Posterior cingulate gyrus (tissue), 11 donors: ENCODE results near the gene NPR2.

ENCODE experiments used
- DNase-seq, 10 donors: peaks; one replicate each; pipeline versions ENCODE4 v3.0.0 to v3.0.0-alpha.2; 2020 to 2021; ENCODE audit warnings: mixed read lengths in 3 of 10
- intact Hi-C: fragments of 100-400 bp; cut with DNase I; formaldehyde crosslinking; loops from one replicate; pipeline ENCODE4 v1.15.1; 2023

The NPR2 gene

GRCh38 chr9:35795695-35796094, 4.3 kb downstream of the NPR2 start:
- intact Hi-C loops = no loop called here
- DNase-seq = no peak

- peak in 1 of 10 donors; percentile 22 for DNase-seq
- intact Hi-C loops = no loop called here
These were observed 6.1 kb downstream of the NPR2 start for GRCh38 chr9:35797311-35798109.

DNA sequence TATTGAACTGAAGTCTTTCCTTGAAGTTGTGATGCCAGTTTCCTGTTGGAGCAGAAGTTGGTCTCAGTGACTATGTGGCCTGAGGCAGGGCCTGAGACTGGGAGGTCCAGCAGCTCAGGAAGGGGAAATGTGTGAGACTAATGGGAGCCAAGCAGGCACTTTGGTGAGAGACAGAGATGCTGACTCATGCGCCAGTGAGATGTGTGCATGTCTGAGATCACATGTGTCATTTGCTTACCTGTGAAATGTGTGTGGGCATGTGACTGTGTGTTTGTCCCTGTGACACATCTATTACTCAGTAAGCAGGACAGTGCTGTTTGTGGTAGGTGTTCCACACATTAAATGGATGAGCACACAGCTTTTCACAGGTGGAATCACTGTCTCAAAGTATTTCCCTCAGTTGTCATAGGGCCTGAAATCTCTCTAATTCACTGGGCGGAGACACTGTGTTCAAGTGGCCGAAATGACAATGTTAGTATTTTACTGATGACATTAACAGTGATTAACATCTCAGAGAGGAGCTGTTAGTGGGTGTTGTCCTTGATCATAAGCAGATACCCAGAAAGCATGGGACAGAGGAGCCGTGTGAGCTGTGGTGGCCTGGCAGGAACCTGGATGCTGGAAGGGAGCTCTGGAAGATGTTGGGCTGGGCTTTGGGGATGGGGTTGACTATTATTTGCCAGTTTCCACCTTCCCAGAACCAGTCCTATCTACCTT, 7.4 kb downstream of the NPR2 start:
- peak in 1 of 10 donors; percentile 43 for DNase-seq
- intact Hi-C loops = no loop called here

GRCh38 chr9:35800530-35800929, 9.1 kb downstream of the NPR2 start:
- DNase-seq = peak in 1 of 10 donors; percentile 33
- intact Hi-C loops = no loop called here

DNA sequence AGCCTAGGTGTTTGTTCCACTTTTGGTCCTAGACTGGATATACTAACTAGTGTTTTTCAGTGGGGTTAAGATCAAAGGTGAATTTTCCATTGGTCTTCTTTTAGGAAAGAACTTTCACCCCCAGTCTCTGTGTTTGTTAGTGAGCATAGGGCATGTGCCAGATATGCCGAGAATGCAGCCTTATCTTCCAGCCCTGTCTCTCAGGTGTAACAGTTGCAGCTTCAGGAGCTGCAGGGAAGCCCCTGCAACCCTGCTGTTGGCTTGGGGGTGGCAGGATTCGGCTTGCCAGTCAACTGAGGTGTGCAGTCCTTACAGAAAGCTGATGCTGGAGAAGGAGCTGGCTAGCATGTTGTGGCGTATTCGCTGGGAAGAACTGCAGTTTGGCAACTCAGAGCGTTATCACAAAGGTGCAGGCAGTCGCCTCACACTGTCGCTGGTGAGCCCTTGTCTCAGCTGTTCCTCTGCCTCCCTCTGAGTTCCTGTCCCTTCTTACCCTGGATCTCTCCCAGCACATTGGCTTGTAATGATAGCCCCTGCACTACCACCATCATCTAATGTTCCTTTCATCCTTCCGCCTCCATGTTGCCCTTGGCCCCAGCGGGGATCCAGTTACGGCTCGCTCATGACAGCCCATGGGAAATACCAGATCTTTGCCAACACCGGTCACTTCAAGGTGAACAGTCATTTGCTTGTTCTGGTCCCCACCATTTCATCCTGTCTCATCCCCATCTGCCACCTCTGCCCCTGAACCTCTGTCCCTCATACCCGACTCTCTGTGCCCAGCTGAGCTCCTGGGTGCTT, 10.1 kb downstream of the NPR2 start:
- DNase-seq = peak in 1 of 10 donors; percentile 49
- intact Hi-C loops = no loop called here

DNA sequence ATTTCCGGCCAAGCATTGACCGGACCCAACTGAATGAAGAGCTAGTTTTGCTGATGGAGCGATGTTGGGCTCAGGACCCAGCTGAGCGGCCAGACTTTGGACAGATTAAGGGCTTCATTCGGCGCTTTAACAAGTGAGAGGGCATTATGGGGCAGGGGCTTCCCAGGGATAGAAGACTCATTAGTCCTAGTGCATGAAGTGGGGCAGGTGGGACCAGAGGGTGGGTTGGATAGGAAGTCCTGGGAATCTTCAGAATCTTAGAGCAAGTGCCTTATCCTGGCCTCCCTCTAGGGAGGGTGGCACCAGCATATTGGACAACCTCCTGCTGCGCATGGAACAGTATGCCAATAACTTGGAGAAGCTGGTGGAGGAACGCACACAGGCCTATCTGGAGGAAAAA, 14.7 kb downstream of the NPR2 start:
- peak in 1 of 10 donors; percentile 50 for DNase-seq
- intact Hi-C loops = no loop called here

- intact Hi-C loops = no loop called here
- peak in 1 of 10 donors; percentile 26 for DNase-seq
These were observed 17.0 kb downstream of the NPR2 start for GRCh38 chr9:35808433-35808832.

- DNase-seq = peak in 1 of 10 donors; percentile 40
- intact Hi-C loops = loop anchor here (5.0 kb wide), 1 partner anchor 153 kb away; the partner anchor contains the start of genes CCDC107 and RMRP
These were observed 18.7 kb downstream of the NPR2 start for GRCh38 chr9:35810122-35810521.

DNA sequence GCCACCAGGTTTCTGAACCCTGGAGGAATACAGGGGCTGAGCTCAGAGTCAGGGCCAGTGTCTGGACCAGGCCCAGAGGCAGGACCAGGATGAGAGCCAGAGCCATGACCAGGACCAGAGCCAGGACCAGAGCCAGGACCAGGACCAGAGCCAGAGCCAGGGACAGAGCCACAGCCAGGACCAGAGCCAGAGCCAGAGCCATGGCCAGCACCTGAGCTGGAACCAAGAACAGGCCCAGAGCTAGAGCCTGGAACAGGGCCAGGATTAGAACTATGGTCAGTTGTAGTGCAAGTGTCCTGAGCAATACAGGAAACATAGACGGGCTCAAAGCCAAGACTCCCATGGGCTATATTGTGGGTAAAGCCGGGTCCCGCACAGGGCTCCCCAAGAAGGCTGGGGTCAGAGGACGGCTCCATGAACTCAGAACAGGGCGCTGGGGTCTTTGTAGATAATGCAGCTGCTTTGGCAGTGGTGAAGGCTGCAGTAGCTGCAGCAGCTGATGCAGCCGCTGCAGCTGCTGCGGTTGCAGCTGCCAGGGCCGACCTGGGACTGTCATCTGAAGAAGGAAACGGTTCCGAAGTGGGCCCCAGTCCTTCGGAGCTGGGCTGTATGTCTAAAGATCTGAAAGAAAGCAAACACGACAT, 20.1 kb downstream of the NPR2 start:
- DNase-seq = peak in 3 of 10 donors; percentile 35 to 87 (median 46)
- intact Hi-C loops = loop anchor here (5.0 kb wide), 1 partner anchor 154 kb away; the partner anchor contains the start of genes CCDC107 and RMRP

- peak; percentile 90 to 99 (median 96) for DNase-seq
- intact Hi-C loops = loop anchor here (5.0 kb wide), 1 partner anchor 155 kb away; the partner anchor contains the start of genes CCDC107 and RMRP
These were observed 20.7 kb downstream of the NPR2 start, which contains the start of gene SPAG8 for GRCh38 chr9:35812025-35812602. Gene SPAG8, minus strand, starts transcription at chr9:35812262. Its CDS starts 115 bp downstream, at chr9:35812147.

DNA sequence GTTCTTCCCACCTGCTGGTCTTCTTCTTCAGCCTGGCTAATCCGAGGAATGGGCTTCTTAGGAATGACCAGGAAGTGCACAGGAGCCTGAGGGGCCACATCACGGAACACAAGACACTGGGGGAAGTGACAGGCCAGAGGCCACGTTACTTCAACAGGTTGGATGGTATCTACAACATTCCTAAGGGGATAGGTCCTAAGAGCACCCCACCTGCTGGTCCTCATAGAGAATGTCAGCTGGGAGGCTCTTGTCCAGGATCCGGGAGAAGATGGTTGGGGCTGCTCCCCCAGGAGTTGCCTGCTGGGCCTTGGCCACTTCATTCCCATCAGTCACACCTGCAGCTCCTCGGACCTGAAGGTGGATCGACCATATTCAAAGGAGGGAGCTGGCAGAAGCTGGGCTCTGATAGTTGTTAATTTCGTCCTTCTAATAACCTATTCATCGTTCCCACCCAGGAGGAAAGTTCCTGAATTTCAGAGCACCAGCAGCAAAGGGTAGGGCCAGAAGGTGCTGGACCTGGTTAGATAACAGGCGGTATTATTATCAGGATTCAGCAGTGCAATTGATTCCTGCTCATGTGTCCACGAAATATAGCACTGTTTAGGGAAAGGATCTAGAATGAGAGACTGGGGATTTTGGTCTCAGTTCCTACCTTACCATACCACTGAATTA, 22.2 kb downstream of the NPR2 start:
- intact Hi-C loops = loop anchor here (5.0 kb wide), 1 partner anchor 156 kb away; the partner anchor contains the start of genes CCDC107 and RMRP
- DNase-seq = peak in 1 of 10 donors; percentile 54

- DNase-seq = peak in 7 of 10 donors; percentile 49 to 92 (median 59)
- intact Hi-C loops = loop anchor here (5.0 kb wide), 1 partner anchor 157 kb away; the partner anchor contains the start of genes CCDC107 and RMRP
These were observed 22.9 kb downstream of the NPR2 start for GRCh38 chr9:35814106-35814840.

DNA sequence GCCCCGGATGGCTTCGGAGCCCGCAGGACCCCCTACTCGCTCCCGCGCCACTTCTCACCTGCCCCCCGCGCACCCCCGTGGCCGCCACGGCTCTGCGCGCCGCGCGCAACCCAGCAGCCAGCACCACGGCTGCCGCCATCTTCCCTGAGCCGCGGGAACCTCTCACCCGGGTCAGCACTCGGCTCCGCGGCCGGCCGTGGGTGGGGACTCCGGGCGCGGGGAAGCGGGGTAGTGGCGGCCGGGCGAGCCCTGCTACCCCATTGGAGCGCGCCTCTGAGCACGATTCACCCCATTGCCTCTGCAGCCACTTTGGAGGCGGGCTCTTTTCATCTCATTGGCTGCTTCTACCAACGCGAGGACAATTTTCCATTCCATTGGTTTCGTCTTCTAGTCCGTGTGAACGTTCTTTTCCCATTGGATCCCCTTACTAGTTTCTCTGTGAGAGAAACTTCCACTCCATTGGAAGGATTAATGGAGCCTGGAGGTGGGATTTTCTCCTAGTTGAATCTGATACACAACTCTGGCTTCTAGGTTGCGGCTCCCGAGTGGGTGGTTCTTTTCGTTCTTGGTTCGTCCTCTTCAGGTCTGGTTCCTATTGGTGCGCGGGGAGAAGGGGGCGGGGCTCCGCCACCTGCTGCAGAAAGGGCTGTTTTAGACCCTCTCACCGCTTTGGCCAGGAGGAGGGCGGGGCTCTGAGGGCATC, 23.6 kb downstream of the NPR2 start, which contains the start of gene HINT2:
Gene HINT2, minus strand, starts transcription at position 202 of the 703 bp plus-strand sequence. Its CDS starts 63 bp downstream, at position 139.
- DNase-seq = peak; percentile 91 to 99 (median 95)
- intact Hi-C loops = loop anchor here (5.0 kb wide), 1 partner anchor 158 kb away; the partner anchor contains the start of genes CCDC107 and RMRP

- intact Hi-C loops = no loop called here
- DNase-seq = no peak
These were observed 25.3 kb downstream of the NPR2 start for GRCh38 chr9:35816708-35817107.

- intact Hi-C loops = no loop called here
- DNase-seq = no peak
These were observed 26.9 kb downstream of the NPR2 start for GRCh38 chr9:35818341-35818740.

- intact Hi-C loops = no loop called here
- DNase-seq = no peak
These were observed 28.7 kb downstream of the NPR2 start for GRCh38 chr9:35820076-35820475.

DNA sequence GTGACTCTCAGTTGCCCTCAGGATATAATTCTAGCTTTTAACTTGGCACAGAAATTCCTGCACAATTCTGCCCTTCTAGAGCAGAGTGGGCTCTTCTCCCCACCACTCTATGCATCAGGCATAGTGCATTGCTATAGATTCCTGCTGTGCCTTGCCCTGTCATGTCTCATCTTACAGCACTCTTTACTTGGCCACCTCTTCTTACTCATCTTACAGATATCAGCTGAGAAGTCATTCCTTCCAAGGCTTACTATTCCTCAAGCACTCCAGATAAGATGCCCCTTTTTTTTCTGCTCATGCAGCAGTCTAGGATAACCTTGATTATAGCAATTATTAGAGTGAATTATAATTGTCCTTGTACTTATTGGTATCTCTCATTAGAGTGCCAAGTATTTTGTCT, 31.5 kb downstream of the NPR2 start:
- intact Hi-C loops = no loop called here
- DNase-seq = no peak
